ENCODE results near the gene MOB2.

Gene MOB2

GRCh38 chr11:1486054-1486825 is at the start of gene MOB2:
Gene MOB2, minus strand, starts transcription at chr11:1486779. Its CDS starts 223 bp downstream, at chr11:1486556.
- no peak for DNase-seq (ENCODE audit: low read depth in 2 of 3, low spot score in 1 of 3)

GRCh38 chr11:1534682-1535081 is 48.1 kb upstream of the MOB2 start:
- no peak for DNase-seq (ENCODE audit: low read depth in 2 of 3, low spot score in 1 of 3)

- DNase-seq (ENCODE audit: low read depth in 2 of 3, low spot score in 1 of 3) = no peak
These were observed 47.6 kb upstream of the MOB2 start for GRCh38 chr11:1534171-1534570.

GRCh38 chr11:1533342-1533725 is 46.8 kb upstream of the MOB2 start:
- DNase-seq (ENCODE audit: low read depth in 2 of 3, low spot score in 1 of 3) = no peak

GRCh38 chr11:1532606-1533341 is 46.2 kb upstream of the MOB2 start:
- no peak for DNase-seq (ENCODE audit: low read depth in 2 of 3, low spot score in 1 of 3)

GRCh38 chr11:1532014-1532586 is 45.5 kb upstream of the MOB2 start:
- no peak for DNase-seq (ENCODE audit: low read depth in 2 of 3, low spot score in 1 of 3)

- DNase-seq (ENCODE audit: low read depth in 2 of 3, low spot score in 1 of 3) = no peak
These were observed 45.0 kb upstream of the MOB2 start for GRCh38 chr11:1531449-1532013.

GRCh38 chr11:1530686-1531448 is 44.3 kb upstream of the MOB2 start:
- DNase-seq (ENCODE audit: low read depth in 2 of 3, low spot score in 1 of 3) = no peak

GRCh38 chr11:1529774-1530173 is 43.2 kb upstream of the MOB2 start:
- no peak for DNase-seq (ENCODE audit: low read depth in 2 of 3, low spot score in 1 of 3)

GRCh38 chr11:1529286-1529685 is 42.7 kb upstream of the MOB2 start:
- no peak for DNase-seq (ENCODE audit: low read depth in 2 of 3, low spot score in 1 of 3)

GRCh38 chr11:1528710-1529109 is 42.1 kb upstream of the MOB2 start:
- no peak for DNase-seq (ENCODE audit: low read depth in 2 of 3, low spot score in 1 of 3)

GRCh38 chr11:1526785-1527184 is 40.2 kb upstream of the MOB2 start:
- DNase-seq (ENCODE audit: low read depth in 2 of 3, low spot score in 1 of 3) = no peak

GRCh38 chr11:1523779-1524178 is 37.2 kb upstream of the MOB2 start:
- no peak for DNase-seq (ENCODE audit: low read depth in 2 of 3, low spot score in 1 of 3)

- DNase-seq (ENCODE audit: low read depth in 2 of 3, low spot score in 1 of 3) = no peak
These were observed 36.5 kb upstream of the MOB2 start for GRCh38 chr11:1523077-1523476.

- DNase-seq (ENCODE audit: low read depth in 2 of 3, low spot score in 1 of 3) = no peak
These were observed 35.5 kb upstream of the MOB2 start for GRCh38 chr11:1522081-1522424.

- DNase-seq (ENCODE audit: low read depth in 2 of 3, low spot score in 1 of 3) = no peak
These were observed 35.0 kb upstream of the MOB2 start for GRCh38 chr11:1521382-1522080.

- DNase-seq (ENCODE audit: low read depth in 2 of 3, low spot score in 1 of 3) = no peak
These were observed 34.2 kb upstream of the MOB2 start for GRCh38 chr11:1520663-1521267.

GRCh38 chr11:1520209-1520662 is 33.7 kb upstream of the MOB2 start:
- DNase-seq (ENCODE audit: low read depth in 2 of 3, low spot score in 1 of 3) = no peak

- DNase-seq (ENCODE audit: low read depth in 2 of 3, low spot score in 1 of 3) = no peak
These were observed 32.7 kb upstream of the MOB2 start for GRCh38 chr11:1519028-1520010.
